Endometrial microvascular endothelial cells (primary cell): Measurements from ENCODE around the gene PACRG. TPM values are rescaled to one million over a fixed set of nuclear protein-coding genes. Genes with fewer than 3 reads are reported as not detected.

Experiments used
- in situ Hi-C: cut with HindIII; loops from 2 replicates; pipeline ENCODE4 v1.10.0; 2017; ENCODE audit warnings: low sequenced_read_pairs, low pct_unique_long_range_greater_than_20kb; ENCODE audit errors: inconsistent ontology term
- total RNA-seq: library from RNA; depleted of rRNA; stranded (reverse); fragments of >200 nt; gene quantifications from one replicate; pipeline ENCODE4 v1.2.3, GENCODE V29; 2015; ENCODE audit errors: inconsistent ontology term

PACRG gene
- total RNA-seq, 1 donor from 2014 or later: not detected

DNA sequence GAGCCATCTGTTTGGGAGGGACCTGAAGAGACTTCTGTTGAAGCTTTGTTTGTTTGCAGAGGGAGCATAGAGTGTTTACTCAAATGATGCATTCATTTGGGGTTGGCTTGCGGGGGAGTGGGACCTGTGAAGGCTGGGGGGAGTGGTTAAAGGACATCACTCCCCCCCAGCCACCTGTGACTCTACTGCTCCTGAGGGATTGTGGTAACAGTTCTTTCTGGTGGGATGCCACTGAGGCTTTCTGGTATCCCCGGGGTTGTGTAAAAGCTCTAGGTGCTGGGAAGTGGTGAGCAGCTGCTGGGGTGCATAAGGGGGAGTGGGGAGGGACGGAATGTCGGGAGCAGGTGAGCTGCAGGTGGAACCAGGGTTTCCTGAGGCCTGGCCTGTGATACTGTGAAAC, 447.5 kb downstream of the PACRG start:
- in situ Hi-C loops: loop anchor here (25.0 kb wide), 1 partner anchor 237 kb away; the partner anchor contains the start of gene QKI

DNA sequence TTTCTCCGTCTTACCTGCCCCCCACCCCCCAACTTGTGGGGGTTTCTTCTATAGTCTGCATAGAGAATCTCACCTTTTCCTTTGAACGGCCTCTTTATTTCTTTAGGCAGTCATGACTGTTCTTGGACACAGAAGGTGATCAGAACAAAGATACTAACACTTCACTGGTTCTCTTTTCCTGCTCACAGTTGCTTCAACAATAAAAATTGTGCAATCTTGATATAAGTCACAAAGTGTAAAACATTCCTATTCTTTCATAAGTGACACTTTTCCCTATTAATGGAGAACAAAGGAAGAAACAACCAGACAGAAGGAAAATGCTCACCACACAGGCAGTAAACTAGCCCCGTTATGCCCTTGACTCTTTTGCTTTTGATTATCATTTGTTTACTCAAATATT, 448.3 kb downstream of the PACRG start:
- in situ Hi-C loops: loop anchor here (25.0 kb wide), 1 partner anchor 236 kb away; the partner anchor contains the start of gene QKI

DNA sequence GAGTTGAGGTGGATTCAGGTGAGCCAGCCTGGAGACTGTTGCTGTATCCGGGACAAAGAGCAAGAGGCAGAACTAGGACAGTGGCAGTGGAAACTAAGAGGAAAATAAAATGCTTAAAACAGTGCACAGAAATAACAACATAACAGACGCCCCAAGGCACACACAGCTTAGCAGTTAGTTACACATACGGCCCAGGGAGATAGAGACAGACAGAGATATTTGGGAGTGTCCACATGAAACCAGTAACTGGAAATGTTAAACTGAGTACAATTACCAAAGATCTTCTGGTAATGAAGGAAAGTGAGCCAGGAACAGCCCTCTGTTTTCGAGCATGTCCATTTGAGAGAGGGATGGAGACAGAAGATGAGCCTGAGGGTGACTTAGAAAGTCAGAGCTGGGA, 449.2 kb downstream of the PACRG start:
- in situ Hi-C loops: loop anchor here (25.0 kb wide), 1 partner anchor 235 kb away; the partner anchor contains the start of gene QKI

DNA sequence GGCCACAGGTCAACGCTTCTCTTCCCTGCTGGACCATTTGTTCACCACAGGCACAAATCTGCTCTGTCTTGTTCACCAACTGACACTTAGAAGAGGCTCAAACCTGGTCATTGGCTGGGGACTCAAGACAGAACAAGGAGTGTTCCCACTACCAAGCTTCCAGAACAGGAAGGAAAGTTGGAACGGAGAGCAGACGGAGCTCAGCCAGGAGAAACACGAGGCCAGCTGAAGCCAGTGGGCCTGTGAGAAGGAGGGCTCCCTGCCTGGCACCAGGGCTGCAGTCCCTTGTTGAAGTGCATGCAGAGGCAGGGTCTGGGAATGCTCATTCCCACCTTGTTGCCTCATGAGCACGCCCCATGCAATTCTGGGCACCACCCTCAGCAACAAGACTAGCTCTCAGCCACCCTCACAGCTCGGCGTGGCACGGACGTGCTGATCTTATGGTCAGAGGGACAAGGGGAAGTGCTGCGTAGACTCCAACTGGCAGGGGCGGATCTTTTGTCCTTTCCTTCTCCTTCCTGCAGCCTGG, 450.2 kb downstream of the PACRG start:
- in situ Hi-C loops: loop anchor here (25.0 kb wide), 1 partner anchor 234 kb away; the partner anchor contains the start of gene QKI

DNA sequence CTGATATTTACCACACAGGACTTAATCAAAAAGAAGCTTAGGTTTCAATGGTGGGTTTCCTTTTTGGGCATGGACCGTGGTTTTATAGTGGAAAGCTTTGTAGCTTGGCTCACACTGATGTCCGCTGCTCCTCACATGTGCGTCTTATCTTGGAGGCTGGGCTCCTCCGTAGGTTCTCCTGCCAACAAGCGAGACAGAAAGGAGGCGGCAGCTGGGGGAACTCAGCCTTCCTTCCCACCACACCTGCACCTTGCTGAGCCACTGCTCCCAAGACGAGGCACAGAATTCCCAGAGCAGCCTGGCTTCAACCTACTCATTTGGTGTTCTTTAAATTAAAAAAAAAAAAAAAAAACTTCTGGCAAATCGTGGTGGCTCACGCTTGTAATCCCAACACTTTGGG, 451.3 kb downstream of the PACRG start:
- in situ Hi-C loops: loop anchor here (25.0 kb wide), 1 partner anchor 233 kb away; the partner anchor contains the start of gene QKI

DNA sequence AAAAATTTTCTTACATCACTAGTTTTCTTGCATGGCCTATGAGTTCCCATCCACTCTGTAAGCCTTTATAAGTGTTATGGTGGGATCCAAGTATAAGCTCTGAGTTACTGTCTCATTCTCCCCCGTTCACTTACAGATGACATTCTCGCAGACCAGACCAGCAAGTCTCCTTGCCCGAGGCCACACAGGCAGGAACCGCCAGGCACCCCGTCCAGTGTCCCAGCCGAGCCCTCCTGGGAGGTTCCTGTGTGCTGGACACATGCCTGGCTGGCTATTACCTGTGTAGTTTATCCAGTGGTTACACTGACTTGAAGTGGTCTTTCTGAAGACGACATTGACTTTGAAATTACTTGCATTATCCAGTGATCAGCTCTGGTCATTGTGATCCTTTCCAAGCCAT, 451.9 kb downstream of the PACRG start:
- in situ Hi-C loops: loop anchor here (25.0 kb wide), 1 partner anchor 233 kb away; the partner anchor contains the start of gene QKI

DNA sequence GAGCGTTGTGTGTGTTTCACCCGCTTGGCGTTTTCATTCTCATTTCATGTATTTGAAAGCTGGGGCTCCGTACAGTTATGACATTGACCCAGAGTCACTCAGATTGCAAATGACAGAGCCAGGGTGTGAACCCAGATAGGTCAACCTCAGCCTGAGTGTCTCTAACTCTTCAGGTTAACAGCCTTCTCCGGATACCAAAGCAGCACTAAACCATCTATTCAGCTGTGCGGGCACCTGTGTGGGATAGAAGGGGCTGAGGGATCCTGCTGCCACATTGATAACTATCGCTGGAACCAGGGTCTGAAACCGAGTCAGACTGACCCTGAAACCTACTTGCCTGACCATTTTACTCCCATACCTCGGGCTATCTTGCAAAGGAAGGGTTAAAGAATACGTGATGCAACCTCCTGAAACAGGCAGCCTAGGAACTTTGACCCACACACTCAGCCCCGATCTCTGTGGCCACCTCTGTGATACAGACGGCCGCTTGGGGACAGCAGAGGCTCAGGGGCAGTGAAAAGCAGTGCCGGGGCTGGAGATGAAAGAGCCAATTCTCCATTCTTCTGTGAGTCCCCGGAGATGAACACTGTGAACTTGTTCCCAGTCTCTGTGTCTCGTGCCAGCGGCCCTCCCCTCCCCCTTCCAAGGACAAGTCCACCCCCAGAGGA, 453.2 kb downstream of the PACRG start:
- in situ Hi-C loops: loop anchor here (25.0 kb wide), 1 partner anchor 231 kb away; the partner anchor contains the start of gene QKI

DNA sequence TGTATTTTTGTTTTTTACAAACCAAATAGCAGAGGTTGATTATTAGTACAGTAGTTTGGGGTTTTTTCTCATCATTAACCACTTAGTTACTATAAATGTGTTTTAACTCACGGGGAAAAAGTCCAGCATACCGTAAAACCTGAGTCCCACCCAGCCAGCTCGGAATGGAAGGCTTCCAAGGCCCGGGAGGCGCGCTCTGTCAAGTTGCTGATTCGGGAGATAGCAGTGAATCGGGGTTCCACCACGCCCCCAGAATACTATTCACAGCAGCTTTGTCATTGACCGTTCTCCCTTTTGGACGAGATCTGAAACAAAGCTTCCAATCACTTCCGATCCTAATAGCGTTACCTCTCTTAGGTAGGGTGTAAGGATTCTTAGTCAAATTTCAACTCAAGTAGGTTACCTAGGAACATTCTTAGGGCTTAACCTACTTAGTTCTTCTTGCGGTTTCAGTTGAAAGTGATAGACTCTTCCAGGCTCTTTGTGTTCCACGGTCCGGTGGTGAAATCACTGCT, 453.9 kb downstream of the PACRG start:
- in situ Hi-C loops: loop anchor here (25.0 kb wide), 1 partner anchor 231 kb away; the partner anchor contains the start of gene QKI

DNA sequence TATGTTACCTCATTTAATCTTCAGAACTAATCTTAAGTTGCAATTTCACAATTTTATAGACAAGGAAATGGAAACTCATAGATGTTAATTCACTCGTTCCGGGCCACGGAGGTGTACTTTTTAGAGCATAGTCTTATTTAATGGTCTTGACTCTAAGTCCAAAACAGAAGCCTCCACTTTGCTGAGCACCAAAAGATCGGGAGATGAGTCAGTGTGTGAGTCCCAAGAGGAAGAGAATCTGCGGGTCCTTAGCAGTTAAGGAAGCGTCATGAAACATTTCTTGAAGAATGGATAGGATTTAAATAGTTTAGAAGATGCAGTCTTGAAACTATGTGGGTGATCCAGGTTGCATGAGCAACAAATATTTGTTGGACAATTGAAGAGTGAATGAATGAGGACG, 454.9 kb downstream of the PACRG start:
- in situ Hi-C loops: loop anchor here (25.0 kb wide), 1 partner anchor 230 kb away; the partner anchor contains the start of gene QKI

DNA sequence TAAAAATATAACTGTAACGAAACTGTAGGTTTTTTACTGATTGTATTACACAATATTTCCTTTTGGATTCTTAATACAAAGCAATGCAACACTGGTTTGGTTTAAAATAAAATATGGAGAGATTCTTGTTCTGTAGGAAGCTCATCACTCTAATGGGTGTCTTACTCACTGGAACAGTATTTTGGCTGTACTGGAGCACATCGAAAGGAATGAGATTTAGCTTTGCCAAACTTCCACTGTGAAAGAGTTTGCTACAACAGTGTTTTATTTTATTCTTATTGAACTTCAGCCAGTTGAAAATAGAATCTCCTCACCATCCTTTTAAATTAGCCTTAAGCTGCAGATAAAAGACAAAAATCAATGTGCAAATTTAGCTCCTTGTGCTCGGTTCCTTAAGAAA, 456.0 kb downstream of the PACRG start:
- in situ Hi-C loops: loop anchor here (25.0 kb wide), 1 partner anchor 228 kb away; the partner anchor contains the start of gene QKI

DNA sequence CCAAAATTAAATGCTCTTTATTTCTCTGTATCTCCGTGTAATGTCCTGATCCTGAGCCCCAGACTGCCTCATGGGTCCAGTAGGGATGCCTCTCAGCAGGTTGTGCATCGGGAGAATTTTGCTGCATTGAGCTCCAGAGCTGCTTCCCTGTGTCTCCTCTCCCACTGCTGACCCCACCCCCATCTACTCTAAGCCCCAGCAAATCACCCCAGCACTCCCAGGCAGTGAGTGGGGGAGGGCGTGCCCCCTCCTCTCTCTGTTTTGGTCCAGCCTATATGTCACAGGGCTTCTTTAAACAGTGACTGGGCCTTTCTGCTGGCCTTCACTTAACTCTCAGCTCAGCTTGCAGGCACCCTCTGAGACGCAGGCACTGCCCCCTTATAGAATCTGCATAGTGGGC, 458.0 kb downstream of the PACRG start:
- in situ Hi-C loops: loop anchor here (25.0 kb wide), 1 partner anchor 227 kb away; the partner anchor contains the start of gene QKI

DNA sequence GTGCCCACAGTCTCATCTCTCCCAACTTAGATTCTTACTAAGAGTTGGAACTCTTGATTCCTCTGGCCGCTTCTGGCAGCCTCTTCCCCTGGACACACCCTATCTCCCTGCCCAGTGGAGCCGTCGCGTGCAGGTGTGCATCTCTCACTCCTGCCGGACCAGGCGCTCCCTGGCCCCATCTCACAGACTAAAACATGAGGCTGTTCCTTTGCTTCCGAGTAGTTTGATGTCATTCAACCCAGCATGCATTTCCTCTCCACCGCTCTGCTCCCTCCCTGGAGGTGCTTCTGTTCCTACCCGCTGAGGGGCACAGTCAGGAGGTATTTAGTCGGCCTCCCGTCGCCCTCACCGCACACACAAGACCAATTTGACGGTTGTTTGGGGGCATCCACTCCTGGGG, 458.8 kb downstream of the PACRG start:
- in situ Hi-C loops: loop anchor here (25.0 kb wide), 1 partner anchor 226 kb away; the partner anchor contains the start of gene QKI

DNA sequence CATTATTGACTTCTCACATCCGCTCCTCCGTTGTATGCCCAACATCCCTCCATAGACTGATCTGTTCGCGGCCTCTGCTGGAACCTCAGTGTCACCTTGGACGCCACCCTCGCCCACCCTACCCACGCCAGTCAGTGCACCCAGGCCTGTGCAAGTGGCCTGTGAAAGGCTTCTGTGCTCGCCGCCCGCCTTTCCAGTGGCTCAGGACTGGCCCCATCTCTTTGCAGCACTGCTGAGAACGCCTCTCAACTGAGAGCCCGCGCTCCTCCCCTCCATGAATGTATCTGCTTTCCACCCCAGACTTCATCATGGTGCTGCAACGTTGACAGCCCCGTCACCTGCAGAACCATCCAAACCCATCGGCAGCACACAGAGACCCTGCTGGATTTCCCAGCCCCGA, 459.4 kb downstream of the PACRG start:
- in situ Hi-C loops: loop anchor here (25.0 kb wide), 1 partner anchor 225 kb away; the partner anchor contains the start of gene QKI

DNA sequence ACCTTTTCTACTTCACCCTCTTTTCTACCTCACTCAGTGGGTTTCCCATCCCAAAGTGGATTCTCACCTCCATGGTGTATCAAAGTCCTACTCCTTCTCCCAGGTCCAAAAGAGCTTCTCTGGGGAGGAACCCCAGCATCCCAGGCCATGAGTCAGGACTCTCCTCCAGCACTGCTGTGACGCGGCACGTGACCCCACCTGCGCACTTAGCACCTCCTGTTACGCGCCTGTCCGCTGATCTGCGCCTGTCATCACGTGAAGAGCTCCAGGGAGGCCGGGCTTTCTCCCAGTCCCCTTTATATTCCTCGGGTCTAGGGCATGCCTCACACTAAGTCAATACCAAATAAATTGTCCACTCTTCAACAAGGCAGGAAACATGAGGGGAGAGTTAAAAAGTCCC, 459.8 kb downstream of the PACRG start:
- in situ Hi-C loops: loop anchor here (25.0 kb wide), 1 partner anchor 225 kb away; the partner anchor contains the start of gene QKI

DNA sequence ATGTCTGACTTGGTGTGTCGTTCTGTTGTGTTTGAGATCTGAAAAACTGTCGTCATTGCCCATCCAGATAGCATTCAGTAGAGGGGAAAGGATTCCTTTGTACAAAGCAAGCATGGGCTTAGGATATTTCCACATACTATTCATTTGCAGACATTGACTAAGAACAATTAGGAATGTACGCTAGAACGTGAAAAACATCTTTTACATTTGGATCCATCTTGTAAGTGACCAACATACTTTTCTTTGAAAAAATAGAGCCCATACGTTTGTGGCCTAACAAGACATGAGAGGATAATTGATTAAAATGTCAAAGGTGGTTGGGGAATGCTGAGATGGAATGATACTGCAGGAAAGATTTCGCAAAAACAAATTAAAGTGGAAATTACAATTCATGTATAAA, 461.0 kb downstream of the PACRG start:
- in situ Hi-C loops: loop anchor here (25.0 kb wide), 1 partner anchor 224 kb away; the partner anchor contains the start of gene QKI

DNA sequence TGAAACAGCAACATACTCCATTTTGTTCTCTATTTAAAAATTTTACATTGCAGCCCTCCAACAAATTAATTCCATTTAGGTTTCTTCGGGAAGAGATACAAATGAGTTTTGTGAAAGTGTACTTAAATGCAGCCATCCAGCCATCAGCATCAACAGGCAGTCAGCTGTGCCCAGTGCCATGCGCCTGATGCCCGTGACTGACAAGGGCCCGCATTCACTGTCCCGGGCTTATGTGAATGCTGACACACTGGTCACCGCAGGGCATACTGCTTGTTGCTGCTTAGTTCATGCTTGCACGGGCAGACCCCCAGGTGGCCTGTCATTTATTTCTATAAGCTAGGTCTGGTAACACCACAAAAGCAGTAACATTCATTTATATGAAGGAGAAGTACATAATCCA, 461.8 kb downstream of the PACRG start:
- in situ Hi-C loops: loop anchor here (25.0 kb wide), 1 partner anchor 223 kb away; the partner anchor contains the start of gene QKI

DNA sequence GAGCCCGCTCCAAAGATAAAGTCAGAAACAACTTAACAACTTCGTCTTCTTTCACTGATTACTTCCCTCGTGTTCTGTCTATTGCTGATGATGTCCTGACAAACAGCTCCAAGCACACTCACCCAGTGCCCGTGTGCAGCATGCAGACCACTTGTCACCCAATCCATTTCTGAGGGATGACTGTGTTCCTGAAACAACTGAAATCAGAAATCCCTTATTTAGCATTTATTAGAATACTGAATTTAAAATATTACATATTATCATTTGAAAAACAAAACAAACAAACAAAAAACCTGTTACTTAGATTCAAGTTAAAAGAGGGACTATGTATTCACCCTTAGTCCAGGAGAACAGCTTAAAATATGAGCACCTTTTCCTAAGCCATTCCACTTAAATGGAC, 463.0 kb downstream of the PACRG start:
- in situ Hi-C loops: loop anchor here (25.0 kb wide), 1 partner anchor 222 kb away; the partner anchor contains the start of gene QKI

DNA sequence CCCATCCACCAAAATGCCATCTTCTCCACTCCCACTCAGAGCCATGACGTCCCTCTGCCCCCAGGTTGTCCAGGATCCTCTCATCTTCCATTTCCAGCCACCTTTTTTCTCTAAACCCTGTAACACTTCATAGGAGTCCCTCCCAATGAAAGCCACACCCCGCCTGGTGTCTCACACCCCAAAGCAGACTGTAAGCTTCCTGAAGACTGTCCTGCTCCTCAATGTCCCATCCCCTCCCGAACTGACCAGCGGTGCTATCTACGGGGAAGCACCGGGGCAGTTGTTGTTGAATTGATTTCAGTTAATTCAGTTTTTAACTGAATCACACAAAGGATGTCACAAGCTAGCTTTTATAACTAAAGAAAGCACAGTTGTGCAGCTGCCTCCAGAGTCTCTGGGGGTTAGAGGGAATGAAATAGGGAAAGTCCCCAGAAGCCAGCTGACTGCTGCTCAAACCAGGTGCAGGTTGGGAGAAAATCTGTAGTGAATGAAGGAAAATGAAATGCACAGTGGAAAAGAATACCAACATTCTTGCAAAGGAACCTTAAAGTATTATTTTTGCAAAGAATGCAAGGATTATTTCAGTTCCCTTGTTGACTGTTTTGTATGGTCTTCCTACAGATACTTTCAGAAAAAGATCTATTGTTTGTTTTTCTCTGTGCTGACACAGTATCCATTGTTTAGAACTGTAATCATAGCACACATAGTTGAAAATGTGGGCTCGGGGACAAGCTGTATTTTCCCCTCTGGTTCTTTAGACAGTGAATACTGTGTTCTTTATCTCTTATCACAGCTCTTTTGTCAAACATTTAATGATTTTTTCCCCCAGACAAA, 464.1 kb downstream of the PACRG start:
- in situ Hi-C loops: loop anchor here (25.0 kb wide), 1 partner anchor 220 kb away; the partner anchor contains the start of gene QKI
